DOHH2 (cell line): ENCODE data around the gene KLHL6.

Source experiments
- EZH2phosphoT487 ChIP-seq: fragments of 200-600 bp; sonication (generic); IDR thresholded peaks from 2 replicates; pipeline ENCODE4 v1.6.1; 2017; ENCODE audit warnings: borderline replicate concordance, mild to moderate bottlenecking, antibody characterized with exemption, low read length, moderate library complexity, mixed read lengths
- TF ChIP-seq, protein P1 (sequence below): fragments of 200-600 bp; sonication (generic); IDR thresholded peaks from one replicate; pipeline ENCODE4 v1.5.1; 2014; ENCODE audit warnings: antibody characterized with exemption, mild to moderate bottlenecking, low read depth, low read length; ENCODE audit not compliant: poor library complexity, severe bottlenecking

DNA sequence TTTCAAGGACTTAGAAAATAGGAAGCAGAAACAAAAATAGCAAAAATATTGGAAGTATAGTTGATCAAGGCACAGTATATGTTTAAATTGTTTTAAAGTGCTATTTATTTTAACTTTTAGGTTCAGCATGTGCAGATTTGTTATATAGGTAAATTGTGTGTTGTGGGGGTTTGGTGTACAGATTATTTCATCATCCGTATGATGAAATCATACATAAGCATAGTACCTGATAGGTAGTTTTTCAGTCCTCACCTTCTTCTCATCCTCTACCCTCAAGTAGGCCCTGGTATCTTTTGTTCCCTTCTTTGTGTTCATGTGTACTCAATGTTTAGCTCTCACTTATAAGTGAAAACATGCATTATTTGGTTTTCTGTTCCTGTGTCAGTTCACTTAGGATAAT, 50.9 kb downstream of the KLHL6 start:
- TF ChIP-seq, protein P1, sequence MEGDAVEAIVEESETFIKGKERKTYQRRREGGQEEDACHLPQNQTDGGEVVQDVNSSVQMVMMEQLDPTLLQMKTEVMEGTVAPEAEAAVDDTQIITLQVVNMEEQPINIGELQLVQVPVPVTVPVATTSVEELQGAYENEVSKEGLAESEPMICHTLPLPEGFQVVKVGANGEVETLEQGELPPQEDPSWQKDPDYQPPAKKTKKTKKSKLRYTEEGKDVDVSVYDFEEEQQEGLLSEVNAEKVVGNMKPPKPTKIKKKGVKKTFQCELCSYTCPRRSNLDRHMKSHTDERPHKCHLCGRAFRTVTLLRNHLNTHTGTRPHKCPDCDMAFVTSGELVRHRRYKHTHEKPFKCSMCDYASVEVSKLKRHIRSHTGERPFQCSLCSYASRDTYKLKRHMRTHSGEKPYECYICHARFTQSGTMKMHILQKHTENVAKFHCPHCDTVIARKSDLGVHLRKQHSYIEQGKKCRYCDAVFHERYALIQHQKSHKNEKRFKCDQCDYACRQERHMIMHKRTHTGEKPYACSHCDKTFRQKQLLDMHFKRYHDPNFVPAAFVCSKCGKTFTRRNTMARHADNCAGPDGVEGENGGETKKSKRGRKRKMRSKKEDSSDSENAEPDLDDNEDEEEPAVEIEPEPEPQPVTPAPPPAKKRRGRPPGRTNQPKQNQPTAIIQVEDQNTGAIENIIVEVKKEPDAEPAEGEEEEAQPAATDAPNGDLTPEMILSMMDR = no peak
- TF ChIP-seq EZH2phosphoT487 = no peak
